ENCODE data around the gene TRAF4.
A peak's percentile ranks its signal among the peaks of the same experiment; 100 is the strongest.
"Not testable (repeated sequence)": the region's sequence is repeated elsewhere in the genome, so short reads cannot be mapped to it uniquely, and the experiment has no call there.

TRAF4 gene

DNA sequence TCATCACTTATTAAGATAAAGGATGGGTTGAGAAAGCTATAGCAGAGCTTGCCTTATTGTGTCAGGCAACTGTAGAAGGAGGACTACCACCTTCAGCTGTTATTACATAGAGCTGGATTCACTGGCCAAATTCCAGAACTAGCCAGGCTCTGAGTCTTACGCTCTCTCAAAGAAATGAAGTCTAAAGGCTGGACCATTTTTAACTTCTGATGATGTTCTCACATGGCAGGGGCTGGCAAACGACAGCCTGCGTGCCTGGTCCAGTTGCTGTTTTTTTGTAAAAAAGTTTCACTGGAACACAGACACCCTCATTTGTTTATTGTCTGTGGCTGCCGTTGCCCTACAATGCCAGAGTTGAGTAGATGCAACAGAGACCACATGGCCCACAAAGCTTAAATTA lies 21.2 kb downstream of the TRAF4 start:
- DNase-seq = peak in 1 of 51 donors; percentile 21

DNA sequence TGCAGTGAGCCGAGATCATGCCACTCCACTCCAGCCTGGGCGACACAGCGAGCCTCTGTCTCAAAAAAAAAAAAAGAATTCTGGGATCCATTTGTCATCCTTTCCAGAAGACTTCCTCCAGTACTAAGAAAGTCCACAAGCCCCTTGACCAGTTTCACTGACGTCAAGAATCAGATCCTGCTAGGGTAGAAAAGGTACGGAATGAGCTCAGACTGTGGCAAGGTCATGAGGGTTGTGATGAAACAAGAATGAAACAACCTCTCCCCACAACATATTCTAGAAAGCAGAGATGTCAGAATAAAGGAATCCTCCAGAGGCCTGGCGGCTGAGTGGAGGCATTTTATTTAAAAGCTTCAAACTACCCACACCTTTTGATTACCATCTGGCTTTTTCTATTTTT lies 29.9 kb downstream of the TRAF4 start:
- no peak for DNase-seq

DNA sequence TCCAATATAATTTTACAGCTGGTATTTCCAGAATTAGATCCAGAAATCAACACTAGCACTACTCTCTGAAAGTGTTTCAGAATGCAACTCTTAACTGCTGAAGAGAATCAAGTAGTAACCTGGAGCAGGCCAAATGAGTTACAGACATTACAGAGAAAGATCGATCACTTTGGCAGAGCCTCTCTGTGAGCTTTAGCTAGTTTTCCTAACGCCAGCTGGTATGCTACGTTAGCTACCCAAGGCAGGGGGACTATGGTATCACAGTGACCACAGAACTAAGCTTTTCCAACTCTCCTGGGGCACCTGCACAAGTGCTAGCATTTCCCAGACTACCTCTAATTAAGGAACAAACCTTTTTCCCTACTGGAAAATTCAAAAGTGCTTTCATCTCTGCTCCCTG lies 30.4 kb downstream of the TRAF4 start:
- DNase-seq = no peak

DNA sequence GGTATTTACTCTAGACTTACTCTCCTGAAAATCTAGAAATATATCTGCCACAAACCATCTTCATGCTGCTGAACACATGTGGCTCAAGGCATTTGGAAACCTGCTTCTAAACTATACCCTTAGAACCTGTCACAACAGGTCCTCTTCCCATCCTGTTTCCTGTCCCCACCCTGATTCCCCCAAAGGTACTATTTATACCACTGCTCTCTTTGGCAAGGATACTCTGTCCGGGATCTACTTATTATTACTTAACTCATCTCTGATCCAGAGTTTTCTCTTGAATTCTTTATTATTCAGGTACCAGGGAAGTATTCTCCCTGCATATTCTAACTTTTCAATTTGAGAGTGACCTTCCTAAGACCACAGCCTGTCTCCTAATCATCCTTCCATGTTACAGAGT lies 33.4 kb downstream of the TRAF4 start:
- DNase-seq = no peak

DNA sequence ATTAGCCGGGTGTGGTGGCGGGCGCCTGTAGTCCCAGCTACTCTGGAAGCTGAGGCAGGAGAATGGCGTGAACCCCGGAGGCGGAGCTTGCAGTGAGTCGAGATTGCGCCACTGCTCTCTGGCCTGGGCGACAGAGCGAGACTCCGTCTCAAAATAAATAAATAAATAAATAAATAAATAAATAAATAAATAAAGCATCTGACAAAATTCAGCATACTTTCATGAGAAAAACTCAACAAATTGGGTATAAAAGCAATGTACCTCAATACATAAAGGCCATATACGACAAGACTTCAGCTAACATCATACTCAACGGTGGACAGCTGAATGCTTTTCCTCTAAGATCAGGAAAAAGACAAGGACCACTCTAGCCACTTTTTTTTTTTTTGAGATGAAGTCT lies 35.8 kb downstream of the TRAF4 start:
- DNase-seq = not testable (repeated sequence)

DNA sequence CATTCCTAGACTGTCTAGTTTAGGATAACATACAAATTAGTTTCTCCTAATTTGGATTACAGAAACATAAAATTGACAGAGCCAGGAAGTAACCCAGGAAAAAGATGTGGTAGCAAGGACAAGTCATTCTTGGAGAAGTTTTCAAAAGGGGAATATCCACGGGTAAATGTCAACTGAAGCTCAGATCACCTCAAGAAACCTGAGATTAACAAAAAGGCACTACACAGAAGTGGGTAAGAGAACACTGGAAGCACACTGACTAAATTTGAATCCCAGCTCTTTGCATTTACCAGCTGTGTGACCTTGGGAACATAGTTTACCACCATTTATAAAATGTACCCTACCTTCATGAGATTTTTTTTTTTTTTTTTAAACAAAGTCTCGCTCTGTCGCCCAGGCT lies 39.4 kb downstream of the TRAF4 start:
- DNase-seq = no peak

DNA sequence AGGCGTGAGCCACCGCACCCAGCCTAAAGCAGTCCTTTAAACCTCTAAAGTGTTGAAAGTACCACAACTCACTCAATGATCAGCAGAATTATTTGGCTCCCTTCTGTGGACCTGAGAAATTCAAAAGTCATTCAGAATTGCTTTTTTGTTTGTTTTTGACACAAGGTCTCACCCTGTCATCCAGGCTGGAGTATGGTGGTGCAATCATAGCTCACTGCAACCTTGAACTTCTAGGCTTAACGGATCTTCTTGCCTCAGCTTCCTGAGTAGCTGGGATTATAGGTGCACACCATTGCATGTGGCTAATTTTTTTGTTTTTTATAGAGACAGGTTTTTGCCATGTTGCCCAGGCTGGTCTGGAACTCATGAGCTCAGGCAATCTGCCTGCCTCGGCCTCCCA lies 44.3 kb downstream of the TRAF4 start:
- no peak for DNase-seq

DNA sequence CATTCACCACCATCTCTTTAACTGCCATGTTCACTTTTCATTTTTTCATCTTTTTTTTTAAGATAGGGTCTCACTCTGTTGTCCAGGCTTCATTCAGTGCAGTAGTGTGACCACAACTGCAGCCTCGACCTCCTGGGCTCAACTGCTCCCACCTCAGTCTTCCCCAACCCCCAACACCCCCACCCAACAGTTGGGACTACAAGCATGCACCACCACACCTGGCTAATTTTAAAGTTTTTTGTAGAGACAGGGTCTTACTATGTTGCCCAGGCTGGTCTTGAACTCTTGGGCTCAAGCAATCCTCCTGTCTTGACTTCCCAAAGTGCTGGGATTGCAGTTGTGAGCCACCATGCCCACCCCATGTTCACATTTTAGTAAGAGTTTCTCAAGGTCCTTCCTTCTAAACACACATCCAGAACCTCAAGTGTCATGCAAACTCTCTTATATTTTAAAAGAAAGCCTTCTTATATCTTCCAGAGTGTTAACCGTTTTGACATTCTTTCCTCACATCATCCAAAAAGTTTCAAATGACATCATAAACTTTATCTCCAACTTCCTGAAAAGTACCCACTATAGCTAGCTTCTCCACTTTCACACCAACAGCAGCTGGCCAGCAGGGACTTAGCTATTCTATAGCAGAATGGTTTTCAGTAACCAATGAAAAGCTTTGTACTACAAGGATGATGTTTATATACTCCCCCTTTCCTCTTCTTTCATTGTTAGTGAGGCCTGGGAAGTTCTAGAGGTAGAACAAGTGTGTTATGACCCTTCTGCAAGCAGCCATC lies 49.3 kb downstream of the TRAF4 start:
- no peak for DNase-seq

DNA sequence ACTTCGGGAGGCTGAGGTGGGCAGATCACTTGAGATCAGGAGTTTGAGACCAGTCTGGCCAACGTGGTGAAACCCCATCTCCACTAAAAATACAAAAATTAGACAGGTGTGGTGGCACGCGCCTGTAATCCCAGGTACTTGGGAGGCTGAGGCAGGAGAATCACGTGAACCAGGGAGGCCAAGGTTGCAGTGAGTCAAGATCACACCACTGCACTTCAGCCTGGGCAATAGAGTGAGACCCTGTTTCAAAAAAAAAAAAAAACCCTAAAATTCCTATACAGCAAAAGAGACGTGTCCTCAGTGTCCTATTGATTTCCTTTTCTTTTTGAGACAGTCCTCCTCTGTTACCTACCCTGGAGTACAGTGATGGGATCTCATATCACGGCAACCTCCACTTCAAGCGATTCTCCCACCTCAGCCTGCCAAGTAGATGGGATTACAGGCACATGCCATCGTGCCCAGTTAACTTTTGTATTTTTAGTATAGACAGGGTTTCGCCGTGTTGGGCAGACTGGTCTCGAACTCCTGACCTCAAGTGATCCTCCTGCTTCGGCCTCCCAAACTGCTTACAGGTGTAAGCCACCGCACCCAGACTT lies 51.1 kb downstream of the TRAF4 start:
- DNase-seq = not testable (repeated sequence)

DNA sequence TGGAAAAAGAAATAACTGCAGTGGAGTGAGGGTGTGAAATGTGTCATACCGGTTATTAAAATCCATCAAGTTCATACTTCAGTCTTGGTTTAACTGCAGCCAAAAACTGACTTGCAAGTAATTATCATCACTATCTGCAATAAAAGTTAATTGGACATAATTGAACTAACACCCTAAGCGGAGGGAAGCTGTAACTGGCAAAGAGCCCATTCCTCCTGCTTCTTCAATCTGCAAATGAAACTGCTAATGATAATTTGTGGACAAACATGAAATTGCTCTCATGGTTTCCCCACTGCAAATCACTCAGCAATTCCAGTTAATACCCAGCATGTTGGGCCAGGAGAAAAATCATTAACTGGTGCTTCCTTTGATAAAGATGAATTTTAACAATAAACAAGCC lies 52.3 kb downstream of the TRAF4 start:
- no peak for DNase-seq
